Putamen (tissue), 1 donor: ENCODE measurements around the gene UVRAG.
A peak's percentile ranks its signal among the peaks of the same experiment; 100 is the strongest.

Source experiments
- DNase-seq: peaks from one replicate; pipeline ENCODE4 v3.0.0-alpha.2; 2016; ENCODE audit warnings: low spot score

The UVRAG gene

GRCh38 chr11:76152741-76153570, 337.9 kb downstream of the UVRAG start:
- no peak for DNase-seq

GRCh38 chr11:76153571-76153923, 338.5 kb downstream of the UVRAG start:
- DNase-seq: peak; percentile 12

DNA sequence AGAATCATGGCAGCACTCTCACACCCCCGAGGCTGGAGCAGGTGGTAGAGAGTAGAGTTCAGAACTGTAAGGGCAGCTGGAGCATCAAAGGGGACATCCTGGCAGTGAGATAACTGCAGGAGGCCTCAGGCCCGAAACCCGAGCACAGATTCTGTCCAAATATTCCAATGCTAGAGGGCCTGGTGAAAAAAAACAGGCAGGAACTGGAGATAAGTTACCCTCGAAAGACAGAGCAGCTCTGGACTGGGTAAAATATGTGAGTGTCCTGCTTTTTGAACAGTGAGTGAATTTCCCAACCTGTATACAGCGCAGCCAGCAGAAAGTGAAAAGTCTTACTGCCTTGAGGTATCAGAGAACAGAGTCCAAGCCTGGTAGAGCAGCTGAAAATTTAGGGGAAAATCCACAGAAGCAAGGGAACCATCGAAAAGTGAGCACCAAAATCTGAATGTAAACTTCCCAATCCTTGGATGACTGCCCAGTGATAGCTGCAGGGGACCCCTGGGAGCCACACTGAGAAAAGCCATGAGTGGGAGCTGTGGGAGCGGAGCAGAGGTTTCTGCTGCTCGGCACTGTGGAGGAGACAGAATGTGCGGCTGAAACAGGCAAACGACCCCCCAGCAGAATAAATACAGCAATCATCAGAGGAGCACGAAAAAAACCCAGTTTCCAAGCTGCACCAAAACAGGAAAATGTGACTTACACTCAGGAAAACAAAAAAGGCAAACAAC, 340.7 kb downstream of the UVRAG start:
- no peak for DNase-seq

DNA sequence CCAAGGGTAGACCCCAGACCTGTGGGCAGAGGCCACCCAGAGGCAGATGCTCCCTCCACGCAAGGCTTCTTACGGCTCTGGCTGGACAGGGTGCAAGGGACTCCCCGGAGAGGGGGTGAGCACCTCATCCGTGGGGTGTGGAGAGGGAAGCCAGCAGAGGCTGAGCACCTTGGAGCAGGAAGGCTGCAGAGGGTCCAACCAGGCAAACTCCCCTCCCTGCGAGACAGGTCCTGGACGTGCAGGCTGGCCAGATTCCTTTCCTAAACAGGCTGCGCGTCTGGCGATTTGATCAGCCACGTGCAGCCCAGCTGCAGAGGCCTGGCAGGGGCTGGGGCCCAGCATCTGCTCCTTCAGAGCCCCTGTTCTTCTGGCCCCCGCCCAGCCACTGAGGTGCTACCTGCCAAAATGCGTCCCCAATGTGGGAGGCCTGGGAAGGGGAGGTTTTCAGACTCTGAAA, 342.0 kb downstream of the UVRAG start:
- DNase-seq: no peak

- DNase-seq: no peak
Measured at GRCh38 chr11:76157891-76158290, 342.9 kb downstream of the UVRAG start.

DNA sequence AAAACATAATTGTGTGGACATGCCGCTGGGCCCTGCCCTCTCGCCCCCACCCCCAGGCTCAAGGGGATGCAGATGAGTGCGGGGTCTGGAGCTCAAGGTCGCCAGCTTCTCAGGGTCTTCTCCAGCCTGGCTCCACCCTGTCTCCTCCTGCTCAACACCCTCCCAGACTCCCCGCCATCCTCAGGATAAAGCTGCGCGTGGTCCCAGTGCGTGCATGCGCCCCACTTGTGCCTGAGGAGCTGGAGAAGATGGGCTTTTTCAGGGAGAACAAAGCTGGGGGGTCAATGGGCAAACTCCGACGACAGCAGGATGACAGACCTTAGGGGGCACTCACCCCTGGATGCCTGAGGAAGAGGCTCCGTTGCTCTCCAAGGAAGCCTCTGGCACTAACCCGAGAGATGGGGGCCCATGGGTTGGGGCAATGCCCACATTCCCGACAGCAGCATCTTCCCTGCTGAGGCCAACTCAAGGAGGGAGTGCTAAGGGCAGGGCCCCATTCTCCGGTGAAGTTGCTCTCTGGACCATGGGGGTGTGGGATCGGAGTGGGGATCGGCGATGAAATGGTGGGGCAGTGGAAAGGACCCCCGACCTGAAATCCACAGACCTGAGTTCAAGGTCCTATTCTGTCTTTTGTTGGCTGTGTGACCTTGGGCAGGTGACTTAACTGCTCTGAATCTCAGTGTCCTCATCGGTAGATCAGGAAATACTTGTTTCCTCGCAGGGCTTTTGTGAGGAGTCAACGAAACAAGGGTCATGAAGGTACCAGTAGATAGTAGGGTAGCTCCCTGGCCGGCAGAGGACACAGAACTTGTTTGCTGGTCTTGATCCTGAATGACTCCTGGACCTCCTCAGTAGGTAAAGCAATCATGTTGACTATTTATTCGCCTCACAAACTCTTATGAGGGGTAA, 343.6 kb downstream of the UVRAG start:
- no peak for DNase-seq

DNA sequence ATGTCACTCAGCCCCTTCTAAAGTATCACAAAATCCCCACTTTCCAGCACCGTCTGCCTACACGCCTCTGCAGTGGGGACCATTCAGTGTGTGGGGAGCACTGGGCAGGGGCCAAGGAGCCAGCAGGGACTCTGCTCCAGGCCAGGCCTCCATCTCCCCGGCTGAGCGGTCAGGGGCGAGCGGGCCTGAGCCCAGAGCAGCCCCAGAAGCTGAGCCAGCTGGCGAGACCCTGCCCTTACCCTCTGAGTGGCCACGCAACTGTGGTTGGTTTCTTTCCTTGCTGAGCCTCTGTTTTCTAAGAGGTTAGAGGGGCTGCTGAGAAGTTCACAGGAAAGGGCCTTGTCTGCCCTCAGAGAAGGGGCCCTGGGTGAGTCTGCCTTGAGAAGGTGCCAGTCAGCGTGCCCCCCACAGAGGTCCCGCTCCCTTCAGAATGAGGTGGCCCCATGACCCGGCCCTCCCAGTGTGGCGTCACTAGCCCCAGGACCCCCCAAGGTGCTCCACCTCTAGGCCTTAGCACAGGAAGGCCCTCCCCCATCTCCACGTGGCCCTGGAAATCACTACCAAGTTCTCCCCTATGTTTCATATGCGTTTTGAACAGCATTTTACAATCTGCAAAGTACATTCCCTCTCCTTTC, 344.4 kb downstream of the UVRAG start:
- DNase-seq: no peak

- no peak for DNase-seq
Measured at GRCh38 chr11:76159983-76160661, 345.1 kb downstream of the UVRAG start.

- no peak for DNase-seq
Measured at GRCh38 chr11:76160856-76161255, 345.8 kb downstream of the UVRAG start.

- DNase-seq: no peak
Measured at GRCh38 chr11:76161261-76161961, 346.4 kb downstream of the UVRAG start.

DNA sequence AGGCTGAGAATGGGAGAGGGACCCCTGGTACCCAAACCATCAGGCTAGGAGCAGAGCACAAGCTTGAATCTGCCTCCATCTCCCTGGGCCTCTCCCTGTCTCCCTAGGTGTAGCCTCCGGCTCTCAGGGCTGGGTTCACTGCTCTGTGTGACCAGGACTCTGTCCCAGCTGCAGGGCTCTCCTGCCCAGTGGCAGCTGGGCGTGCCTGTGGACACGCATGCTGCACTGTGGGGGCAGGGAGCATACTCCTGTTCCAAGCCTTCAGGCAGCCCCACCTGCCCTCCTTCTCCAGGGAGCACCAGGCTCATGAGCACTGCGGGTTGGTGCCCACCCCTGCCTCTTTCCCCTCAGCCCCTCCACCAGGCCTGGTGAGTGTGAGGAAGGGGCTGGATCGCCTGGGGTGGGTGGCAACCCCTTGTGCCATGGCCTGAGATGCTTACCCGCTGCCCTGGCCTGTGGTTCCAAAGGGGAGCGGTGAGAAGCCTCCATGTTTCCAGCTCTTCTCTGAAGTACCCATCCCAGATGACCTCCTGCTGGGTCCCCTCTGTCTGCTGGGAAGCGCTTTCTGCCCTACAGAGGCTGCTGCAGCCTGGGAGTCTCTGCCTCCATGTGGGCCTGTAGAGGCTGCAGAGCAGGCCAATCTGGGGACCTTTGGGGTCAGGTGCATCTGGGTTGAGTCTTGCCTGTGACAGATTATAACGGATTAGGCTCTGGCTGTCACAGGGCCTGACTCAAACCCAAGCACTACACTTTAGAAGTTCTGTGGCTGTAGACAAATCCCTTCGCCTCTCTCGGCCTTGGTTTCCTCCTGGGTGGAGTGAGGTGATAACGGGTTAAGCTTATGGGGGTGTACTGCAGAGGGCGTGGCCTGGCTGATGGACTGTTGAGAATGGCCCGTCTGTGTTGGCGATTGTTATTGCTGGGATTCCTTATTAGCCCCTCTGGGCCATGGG, 347.6 kb downstream of the UVRAG start:
- DNase-seq: no peak

DNA sequence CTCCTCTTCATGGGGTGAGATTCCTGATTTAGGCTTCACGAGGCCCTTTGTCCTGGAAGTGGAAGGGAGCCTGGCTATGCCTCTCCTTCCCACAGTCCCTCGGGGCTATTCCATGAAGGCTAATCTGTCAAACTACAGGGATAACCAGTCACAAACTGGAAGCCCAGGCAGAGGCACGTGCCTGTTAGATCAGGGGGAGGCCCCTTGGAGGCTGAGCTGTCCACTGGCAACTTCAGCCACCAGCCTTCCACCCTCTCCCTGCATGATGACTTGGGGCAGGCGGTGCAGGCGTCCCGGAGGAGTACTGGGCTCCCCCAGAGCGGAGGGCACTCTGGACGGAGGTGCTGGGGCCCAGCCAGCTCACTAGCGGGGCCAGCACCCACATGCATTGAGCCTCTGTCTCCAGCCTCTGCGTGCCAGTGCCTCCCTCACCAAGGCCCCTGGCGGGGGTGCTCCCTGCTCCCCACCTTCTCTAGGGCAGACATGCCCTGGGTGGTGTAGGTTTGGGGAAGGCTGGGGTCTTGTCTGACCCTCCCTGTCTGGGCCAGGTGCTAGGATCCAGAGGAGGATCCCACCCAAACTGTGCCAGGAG, 348.4 kb downstream of the UVRAG start:
- DNase-seq: no peak

GRCh38 chr11:76164081-76164480, 349.1 kb downstream of the UVRAG start:
- DNase-seq: no peak

DNA sequence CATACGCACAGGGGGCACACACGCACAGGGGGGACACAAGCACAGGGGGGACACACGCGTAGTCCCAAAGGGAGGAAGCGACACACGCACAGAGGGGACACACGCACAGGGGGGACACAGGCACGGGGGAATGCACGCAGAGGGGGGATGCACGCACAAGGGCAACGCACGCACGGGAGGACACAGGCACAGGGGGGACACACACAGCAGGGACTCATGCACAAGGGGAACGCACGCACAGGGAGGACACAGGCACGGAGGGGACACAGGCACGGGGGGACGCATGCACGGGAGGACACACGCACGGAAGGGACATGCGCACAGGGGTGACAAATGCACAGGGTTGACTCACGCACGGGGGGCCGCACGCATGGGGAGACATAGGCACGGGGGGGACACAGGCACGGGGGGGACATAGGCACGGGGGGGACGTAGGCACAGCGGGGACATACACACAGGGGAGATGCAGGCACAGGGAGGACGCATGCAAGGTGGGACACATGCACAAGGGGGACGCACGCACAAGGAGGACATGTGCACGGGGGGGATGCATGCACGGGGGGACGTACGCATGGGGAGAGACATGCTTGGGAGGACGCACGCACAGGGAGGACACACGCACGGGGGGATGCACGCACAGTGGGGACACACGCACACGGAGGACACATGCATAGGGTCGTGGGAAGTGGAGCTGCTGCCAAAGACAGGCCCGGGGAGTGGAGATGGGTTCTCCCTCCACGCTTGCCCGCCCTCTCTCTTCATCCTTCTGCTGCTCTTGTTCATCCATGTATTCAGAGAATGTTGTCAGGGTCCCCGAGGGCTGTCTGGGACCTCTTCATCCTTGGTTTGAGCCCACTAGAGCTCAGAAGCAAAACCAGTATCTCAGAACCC, 350.1 kb downstream of the UVRAG start:
- DNase-seq: no peak

GRCh38 chr11:76166314-76166713, 351.3 kb downstream of the UVRAG start:
- no peak for DNase-seq

- no peak for DNase-seq
Measured at GRCh38 chr11:76167590-76167989, 352.6 kb downstream of the UVRAG start.

DNA sequence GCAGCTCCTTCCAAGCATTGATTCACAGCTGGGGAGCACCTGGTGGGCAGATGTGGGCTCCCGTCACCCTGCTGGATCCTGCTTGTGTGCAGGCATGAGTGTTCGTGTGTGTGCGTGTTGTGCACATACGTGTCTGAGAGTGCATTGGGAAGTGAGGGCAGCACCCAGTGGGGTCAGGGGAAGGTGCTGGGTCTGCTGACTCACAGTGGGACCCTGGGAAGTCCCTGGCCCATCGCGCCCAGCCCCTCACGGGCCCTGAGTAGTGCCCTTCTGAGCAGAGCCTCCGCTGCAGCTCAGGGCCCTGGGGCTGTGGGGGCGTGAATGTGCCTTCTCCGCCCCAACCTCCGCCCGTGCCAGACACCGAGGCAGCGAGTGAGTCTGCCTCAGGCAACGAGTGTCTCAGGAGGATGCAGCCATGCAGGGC, 354.5 kb downstream of the UVRAG start:
- no peak for DNase-seq

GRCh38 chr11:76170468-76170867, 355.5 kb downstream of the UVRAG start:
- DNase-seq: no peak
